Measurements from ENCODE around the gene GAK.
"Not testable (repeated sequence)": the region's sequence is repeated elsewhere in the genome, so short reads cannot be mapped to it uniquely, and the experiment has no call there.

GAK gene

DNA sequence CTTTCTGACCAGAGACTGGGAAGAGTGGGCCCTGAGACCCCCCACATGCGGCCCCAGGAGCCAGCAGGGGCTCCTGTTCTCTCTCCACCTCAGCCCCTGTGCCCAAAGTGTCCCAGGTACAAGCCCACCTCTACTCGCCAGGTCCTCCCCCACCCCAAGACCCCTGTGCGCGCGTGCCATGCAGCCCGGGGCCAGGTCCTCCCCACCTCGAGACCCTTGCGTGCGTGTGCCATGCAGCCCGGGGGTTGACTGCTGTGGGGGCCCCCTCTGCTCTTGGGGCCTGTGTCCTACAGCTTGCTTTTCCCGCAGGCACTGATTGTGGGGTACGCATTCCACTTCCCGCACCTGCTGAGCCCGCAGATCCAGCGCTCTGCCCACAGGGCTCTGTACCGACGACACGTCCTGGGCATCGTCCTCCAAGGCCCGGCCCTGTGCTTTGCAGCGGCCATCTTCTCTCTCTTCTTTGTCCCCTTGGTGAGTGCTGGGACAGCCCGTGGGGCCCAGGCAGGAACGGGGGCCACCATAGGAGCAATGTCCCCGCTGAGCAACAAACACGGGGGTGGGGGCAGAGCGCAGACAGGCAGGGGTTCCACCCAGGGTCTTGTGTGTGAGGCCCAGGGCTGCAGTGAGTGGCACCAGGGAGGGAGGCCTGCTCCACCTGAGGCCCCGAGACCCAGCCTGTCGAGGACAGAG lies 20.9 kb upstream of the GAK start:
- DNase-seq (ENCODE audit: low read depth): no peak

DNA sequence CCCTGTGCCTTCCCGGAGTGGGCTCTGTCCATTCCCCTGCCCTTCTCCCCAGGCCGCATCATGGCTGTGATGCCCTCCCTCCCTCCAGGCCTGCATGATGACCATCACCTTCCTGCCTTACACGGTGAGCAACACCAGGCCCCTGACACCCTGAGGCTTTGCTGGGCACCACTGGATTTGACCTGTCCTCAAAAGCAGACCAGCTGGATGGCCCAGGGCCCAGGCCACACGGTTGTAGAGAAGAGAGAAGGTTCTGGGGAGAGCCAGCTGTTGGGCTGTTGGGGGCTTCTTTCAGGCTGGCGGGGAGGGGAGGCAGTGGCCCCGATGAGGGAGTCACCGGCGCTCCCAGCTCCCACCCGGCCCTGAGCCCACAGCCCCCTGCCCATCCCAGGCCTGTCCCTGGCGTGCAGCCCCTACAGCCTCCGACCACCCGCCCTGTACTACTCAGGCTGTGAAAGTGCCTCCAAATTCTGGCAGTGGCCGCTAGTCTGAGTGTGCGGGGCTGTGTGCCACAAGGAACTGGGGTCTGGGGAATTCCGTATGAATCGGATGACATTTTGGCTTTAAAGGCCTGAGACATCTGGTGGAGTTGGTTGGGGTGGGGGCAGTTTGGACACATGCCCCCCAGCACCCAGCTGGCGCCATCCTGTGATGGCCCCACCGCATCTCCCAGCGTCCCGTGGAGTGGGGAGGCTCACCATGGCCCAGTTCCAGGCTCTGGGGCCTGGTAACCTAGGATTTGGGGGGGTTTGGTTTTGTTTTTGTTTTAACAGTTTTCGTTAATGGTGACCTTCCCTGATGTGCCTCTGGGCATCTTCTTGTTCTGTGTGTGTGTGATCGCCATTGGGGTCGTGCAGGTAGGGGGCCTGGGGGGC lies 19.7 kb upstream of the GAK start:
- DNase-seq (ENCODE audit: low read depth): no peak

DNA sequence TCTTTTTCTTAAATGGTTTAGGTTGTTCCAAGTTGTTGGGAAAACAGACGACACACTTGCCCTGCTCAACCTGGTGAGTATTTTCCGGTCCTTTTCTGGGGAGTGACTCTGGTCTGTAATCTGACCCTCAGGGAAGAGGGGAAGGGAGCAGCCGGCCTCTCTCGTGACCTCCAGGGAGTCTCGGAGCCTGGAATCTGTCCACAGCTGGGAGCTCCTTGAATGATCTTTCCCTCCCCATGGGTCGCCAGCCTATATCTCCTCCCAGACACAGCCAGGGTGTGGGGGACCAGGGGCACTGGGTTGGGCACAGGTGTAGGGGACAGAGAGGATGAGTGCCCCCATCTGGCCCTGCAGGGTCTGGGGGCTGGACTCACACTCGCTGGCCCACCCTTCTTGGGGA lies 19.1 kb upstream of the GAK start:
- DNase-seq (ENCODE audit: low read depth): no peak

GRCh38 chr4:950136-951020 lies 18.3 kb upstream of the GAK start:
- no peak for DNase-seq (ENCODE audit: low read depth)

- DNase-seq (ENCODE audit: low read depth): no peak
Observed at GRCh38 chr4:949656-950055, 17.5 kb upstream of the GAK start.

GRCh38 chr4:948936-949300 lies 16.8 kb upstream of the GAK start:
- DNase-seq (ENCODE audit: low read depth): no peak

DNA sequence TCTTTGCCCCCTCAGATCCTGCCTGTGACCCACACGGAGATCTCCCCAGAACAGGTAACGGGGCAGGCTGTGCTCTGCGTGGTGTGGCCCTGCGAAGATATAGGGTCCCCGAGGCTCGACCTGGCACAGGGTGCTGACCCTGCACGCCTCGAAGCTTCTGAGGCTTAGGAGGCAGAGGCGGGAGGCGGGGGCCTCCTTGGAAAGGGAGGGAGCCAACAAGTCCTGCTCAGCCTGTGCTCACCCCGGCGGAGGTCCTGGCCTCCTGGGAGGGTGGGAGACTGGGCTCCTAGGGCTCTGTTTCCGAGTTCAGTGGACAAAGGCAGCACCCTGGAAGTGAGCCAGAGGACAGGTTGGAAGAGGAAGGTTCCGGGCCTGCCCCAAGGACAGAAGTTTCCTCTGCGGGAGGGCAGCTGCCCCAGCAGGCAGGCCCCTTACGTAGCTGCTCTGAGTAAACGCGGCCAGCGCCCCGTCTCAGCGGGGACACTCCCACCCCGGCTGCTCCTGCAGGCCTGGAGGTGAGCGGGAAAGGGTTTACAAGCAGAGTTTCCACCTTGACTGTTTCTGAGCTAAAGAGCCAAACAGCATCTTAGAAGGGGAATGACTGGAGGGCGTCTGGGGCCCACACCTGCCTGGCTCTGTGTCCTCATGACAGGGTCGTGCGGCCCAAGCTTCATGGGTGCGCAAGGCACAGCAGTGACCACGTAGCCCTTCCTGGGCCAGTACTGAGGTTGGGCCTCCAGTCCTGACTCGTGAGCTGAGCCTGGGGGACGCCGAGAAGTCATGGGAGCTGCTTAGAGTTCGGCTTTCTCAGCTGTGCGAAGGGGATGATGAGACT lies 16.2 kb upstream of the GAK start:
- no peak for DNase-seq (ENCODE audit: low read depth)

GRCh38 chr4:947491-947971 lies 15.4 kb upstream of the GAK start:
- DNase-seq (ENCODE audit: low read depth): no peak

DNA sequence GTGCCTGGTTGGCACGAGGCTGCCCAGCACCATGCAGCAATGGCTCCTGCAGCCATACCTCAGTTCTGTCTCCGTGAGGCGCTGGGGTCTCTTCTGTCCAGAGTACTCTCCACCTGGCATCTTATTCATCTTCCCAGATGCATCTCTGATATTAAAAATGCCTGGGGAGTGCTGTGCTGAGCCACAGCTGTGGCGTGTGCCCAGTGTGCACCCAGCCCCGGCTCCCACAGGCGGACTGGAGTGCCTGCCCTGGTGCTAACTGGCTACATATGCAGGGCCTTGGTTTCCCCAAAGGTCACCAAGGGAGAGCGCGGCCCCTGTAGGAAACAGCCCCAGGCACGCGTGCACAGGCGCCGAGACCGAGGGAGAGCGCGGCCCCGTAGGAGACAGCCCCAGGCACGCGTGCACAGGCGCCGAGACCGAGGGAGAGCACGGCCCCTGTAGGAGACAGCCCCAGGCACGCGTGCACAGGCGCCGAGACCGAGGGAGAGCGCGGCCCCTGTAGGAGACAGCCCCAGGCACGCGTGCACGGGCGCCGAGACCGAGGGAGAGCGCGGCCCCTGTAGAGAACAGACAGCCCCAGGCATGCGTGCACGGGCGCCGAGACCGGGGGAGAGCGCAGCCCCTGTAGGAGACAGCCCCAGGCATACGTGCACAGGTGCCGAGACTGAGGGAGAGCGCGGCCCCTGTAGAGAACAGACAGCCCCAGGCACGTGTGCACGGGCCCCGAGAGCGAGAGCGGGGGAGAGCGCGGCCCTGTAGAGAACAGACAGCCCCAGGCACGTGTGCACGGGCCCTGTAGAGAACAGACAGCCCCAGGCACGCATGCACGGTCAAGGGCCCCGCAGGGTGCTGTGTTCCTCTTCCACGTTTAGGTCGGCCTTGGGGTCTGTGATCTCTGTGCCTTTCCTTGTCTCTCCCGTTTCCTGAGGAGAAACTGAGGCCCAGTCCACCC lies 14.7 kb upstream of the GAK start:
- no peak for DNase-seq (ENCODE audit: low read depth)

GRCh38 chr4:946103-946450 lies 14.0 kb upstream of the GAK start:
- no peak for DNase-seq (ENCODE audit: low read depth)

DNA sequence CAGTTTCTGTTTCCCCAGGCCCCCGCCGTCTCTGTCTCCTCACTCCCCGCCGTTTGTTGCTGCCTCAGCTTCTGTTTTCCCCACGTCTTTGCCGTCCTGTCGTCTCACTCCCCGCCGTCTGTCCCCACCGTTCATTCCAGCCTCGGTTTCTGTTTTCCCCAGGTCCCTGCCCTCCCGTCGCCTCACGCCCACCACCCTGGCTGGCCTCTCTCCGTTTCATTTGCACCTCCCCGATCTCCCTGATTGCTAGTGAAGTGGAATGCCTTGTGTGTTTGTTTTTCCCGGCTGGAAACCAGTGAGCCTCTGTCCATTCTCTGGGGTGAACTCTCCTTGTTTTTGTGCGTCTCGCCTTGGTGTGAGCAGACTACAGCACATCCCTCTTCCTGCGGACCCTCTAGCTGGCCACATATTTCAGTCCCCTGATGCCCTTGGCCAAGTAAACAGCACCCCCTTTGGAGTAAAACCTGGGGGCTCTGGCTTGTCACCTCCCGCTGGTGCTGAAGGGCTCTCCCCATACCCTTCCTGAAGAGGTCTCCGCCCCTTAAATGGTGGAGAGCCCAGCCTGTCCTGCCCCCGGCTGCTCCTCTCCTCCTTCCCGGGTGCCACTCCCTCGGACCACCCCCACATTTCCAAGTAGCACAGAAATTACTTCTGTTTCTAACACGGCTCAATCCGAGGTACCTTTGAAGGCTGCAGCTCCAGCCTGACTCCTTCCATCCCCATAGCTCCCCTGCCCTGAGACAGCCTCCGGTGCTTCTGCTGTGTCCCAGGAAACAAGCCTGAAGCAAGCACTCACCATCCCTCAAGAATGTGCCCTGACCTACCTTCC lies 13.4 kb upstream of the GAK start:
- no peak for DNase-seq (ENCODE audit: low read depth)

DNA sequence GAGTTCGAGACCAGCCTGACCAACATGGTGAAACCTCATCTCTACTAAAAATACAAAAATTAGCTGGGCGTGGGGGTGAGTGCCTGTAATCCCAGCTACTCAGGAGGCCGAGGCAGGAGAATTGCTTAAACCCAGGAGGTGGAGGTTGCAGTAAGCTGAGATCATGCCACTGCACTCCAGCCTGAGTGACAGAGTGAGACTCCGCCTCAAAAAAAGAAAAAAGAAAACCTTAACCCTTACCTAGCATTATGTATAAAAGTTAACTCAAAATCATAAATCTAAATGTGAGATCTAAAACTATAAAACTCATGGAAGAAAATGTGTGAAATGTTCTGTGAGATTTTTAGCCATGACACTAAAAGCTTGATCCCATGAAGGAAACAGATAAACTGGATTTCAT lies 7.4 kb upstream of the GAK start:
- not testable (repeated sequence) for DNase-seq (ENCODE audit: low read depth)

DNA sequence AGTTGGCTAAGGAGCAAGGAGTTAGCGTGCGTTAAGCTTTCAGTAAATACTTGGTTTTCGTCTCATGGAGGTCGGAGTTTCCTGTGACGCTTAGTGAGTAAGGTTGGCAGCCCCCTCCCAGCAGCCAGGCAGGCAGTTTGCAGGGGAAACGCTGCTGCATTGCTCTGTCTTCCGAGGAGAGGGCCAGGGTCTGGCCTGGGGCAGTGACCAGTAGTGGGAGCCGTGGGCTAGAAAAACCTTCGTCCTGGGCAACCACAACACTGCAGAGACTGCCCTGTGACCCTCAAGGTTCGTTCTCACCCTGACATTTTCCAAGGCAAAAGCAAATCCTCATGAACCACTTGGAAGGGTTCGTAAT lies 576 bp upstream of the GAK start:
- no peak for DNase-seq (ENCODE audit: low read depth)

DNA sequence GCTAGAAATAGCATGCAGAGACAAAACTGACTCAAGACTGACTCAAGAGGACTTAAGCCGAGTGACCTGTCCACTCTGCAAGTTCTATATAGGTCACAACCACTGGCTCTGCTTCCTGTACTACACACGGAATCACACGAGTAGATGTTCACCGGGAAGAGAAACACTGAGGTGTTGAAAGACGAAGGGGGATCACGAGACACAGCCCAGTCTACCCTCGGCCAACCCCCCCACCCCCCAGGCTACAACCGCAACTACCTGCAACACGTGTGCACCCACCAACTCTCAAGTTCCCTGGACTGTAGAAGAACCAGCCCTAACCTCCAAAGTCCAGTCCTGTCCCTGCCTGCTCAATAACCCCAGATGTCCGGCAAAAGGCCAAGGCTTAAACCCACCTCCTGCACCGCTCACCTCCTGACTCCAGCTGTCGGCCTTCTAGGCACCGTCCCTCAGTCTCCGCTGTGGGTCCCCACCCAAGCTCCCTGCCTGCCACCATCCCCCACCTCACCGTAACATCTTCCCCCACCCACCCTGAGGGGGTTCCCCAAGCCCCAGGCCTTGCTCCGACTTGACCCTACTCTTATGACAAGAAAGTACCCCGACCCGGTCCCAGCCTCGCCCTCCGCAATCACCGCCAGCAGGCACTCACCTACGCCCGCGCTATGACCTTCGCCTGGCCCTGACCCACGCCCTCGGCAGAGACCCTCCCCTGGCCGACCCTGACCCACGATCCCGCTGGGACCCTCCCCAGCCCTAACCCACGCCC lies 739 bp downstream of the GAK start:
- no peak for DNase-seq (ENCODE audit: low read depth)

DNA sequence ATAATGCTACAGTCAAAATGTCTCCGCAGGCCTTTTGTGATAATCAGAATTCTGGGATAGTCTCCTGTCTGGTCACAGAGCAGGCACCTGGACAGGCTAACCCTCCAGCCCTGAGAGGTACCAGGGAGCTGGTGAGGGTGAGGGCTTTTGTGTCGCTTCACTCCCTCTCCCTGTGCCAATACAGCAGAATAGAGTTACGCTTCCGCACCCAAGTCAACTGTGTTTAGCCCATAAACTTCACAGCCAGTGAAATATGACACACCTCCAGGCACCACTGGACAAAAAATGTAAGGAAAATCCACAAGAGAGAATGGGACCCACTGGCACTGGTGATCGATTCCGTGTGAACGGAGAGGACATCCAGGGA lies 1.3 kb downstream of the GAK start:
- DNase-seq (ENCODE audit: low read depth): no peak

- DNase-seq (ENCODE audit: low read depth): no peak
Observed at GRCh38 chr4:930028-930551, 2.0 kb downstream of the GAK start.

GRCh38 chr4:929096-929765 lies 2.9 kb downstream of the GAK start:
- DNase-seq (ENCODE audit: low read depth): no peak

- DNase-seq (ENCODE audit: low read depth): not testable (repeated sequence)
Observed at GRCh38 chr4:927566-927965, 4.5 kb downstream of the GAK start.

Data from non-pigmented ciliary epithelial cell (primary cell).